GM19468 (cell line): Measurements from ENCODE around the gene TICRR.
"Not testable (repeated sequence)": the region's sequence is repeated elsewhere in the genome, so short reads cannot be mapped to it uniquely, and the experiment has no call there.

Experiments
- ATAC-seq: cut with Tn5 transposase; IDR thresholded peaks from one replicate; pipeline ENCODE4 v1.9.1; 2021; ENCODE audit warnings: mild to moderate bottlenecking, moderate library complexity, moderate number of reproducible peaks; ENCODE audit not compliant: unreplicated experiment; ENCODE audit errors: extremely low read depth

TICRR gene

DNA sequence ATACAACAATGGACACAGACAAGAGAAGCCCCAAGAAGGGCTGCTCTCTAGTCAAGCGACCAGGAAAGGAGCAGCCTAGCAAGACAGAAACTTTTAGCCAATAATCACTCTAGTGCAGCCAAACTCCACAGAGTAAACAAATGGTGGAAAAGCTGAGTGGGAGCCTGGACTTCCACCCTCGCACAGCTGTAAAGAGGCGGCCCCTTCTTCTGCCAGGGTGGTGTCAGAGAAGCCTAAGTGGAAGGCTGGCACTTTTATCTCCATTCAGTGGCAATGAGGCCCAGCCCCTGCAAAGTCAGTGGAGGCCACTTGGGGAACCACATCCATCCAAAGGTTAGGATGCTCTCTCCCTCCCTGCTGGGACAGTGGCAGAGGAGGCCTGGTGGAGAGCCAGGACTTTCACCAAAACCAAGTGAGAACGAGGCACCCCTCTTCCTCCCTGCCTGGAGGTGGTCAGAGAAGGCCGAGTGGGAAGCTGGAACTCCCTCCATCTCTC lies 15.5 kb upstream of the TICRR start:
- no peak for ATAC-seq

DNA sequence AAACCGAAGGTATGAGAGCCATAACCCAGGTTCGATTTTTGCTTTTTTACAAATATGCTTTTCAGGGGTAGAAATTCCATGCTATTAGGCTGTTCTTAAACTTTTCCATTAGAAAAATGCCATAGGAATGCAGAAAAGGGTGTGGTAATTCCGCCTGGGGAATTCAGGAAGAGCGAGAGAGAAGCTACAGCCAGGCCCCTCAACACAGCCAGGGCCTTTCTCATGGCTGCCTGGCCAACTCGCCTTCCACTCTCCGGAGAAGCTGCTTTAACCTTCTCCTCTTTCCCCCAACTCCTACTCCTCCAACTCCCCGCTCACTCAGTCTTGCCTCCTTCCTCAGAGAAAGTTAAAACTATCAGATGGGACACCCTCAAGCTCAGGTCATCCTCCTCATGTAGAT lies 9.1 kb upstream of the TICRR start:
- ATAC-seq: no peak

DNA sequence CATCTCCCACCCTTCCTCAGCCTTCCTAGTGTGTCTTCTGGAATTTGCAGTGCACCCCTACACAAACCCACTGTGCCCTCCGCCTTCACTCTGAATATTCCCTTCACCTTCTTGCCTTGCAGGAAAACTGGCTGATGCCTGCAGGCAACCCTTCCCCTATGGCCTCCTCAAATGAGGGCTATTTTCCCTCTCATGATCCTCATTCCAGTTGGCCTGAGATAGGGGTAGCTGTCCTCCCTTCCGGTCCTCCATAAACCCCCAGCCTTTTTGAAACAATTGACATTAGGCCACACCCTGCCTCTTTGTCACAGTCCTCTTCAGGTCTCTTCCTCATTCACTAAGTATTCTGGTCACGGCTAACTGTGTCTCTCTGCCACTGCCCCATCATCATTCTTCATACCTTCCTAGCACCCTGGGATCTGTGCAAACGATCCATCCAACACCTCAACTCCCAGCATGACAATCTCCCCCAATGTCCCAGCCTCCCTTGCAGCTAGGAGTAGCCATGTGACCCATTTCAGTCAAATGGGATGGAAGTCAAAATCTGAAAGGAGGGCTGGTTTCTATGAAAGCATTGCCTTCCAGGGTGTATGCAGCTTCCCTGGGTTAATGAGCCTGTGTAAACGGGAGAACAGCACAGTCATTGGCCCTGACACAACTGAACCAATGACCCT lies 8.5 kb upstream of the TICRR start:
- ATAC-seq: no peak

DNA sequence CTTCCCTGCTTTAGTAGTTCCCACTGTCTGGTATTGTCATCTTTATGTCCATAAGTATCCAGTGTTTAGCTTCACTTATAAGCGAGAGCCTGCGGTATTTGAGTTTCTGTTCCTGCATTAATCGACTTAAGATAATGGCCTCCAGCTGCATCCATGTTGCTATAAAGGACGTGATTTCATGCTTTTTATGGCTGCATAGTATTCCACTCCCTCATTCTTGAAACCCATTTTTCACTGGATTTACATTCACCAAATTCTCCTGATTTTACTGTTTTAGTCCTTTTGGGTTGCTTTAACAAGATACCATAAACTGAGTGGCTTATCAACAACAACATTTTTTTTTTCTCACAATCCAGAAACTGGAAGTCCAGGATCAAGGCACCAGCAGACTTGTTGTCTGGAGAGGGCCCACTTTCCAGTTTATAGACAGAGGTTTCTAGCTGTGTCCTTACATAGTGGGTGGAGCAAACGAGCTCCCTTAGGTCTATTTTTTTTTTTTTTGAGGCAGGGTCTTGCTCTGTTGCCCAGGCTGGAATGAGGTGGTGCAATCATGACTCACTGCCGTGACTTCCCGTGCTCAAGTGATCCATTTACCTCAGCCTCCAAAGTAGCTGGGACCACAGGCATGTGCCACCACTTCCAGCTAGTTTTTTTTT lies 6.1 kb upstream of the TICRR start:
- no peak for ATAC-seq

DNA sequence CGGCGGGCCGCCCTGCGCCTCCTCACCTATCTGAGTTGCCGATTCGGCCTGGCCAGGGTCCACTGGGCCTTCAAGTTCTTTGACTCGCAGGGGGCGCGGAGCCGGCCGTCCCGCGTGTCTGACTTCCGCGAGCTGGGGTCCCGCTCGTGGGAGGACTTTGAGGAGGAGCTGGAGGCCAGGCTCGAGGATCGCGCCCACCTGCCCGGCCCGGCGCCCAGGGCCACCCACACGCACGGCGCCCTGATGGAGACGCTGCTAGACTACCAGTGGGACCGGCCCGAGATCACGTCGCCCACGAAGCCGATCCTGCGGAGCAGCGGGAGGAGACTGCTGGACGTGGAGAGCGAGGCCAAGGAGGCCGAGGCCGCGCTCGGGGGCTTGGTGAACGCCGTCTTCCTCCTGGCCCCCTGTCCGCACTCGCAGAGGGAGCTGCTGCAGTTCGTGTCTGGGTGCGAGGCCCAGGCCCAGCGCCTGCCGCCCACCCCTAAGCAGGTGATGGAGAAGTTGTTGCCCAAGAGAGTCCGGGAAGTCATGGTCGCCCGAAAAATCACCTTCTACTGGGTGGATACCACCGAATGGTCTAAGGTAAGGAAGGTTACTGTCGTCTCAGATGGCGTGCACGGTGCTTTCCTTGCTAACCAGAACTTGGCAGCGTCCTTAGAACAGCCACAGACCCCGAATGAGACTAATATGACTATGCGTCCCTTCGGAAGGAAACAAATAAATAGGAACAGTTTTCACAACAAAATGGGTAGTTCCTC lies 567 bp downstream of the TICRR start:
- no peak for ATAC-seq

DNA sequence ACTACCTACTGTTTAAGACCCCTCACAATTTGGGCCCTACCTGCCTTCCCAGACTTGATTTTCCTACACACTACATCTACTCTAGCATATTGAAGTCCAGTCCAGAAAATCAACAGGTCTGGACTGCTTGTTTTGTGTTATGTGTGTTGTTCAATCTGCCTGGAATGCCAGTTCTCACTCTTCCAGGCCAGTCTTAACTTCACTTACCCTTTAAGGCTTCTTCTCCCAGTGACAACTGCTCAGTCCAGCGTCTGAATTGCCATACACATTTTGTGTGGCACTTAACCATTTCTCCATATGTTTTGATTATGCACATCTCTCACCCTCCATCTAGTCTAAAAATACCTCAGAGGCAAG lies 1.1 kb downstream of the TICRR start:
- ATAC-seq: no peak

DNA sequence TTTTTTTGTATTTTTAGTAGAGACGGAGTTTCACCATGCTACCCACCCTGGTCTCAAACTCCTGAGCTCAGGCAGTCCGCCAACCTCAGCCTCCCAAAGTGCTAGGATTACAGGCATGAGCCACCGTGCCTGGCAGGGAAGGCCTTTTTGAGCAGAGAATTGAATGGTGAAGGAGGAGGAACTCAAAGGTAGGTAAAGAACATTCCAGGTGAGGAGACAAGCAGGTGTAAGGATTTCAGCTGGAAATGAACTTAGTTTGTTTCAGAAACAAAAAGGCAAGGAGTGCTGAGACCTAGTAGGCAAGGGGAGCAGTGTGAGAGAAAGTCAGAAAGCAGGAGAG lies 2.5 kb downstream of the TICRR start:
- no peak for ATAC-seq

DNA sequence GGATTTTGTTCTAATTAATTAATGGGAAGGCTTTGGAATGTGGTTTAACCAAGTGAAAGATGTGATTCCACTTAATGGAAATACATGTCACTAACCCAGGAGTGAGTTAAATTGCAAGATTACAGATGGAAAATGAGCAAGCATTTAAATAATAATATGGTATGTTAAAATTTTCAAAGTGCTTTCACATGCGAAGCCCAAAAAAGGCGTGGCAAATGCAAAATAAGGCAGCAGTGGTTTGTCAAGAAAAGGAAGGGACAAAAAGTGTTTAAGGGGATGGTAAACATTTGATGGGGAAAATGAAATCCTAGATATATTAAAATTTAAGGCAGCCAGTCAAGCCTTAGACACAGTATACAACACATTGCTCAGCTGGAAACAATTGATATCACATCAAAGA lies 2.9 kb downstream of the TICRR start:
- ATAC-seq: no peak

DNA sequence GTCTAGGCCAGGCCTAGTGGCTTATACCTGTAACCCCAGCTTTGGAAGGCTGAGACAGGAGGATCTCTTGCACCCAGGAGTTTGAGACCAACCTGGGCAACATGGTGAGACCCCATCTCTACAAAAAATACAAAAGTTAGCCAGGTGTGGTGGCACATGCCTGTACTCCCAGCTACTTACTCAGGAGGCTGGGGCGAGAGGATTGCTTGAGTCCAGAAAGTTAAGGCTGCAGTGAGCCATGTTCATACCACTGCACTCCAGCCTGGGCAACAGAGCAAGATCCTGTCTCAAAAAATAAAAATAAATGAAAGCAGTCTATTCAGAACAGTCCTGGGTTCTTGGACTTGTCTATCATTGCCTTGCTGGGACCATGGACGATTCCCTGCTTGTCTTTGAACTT lies 5.5 kb downstream of the TICRR start:
- not testable (repeated sequence) for ATAC-seq

DNA sequence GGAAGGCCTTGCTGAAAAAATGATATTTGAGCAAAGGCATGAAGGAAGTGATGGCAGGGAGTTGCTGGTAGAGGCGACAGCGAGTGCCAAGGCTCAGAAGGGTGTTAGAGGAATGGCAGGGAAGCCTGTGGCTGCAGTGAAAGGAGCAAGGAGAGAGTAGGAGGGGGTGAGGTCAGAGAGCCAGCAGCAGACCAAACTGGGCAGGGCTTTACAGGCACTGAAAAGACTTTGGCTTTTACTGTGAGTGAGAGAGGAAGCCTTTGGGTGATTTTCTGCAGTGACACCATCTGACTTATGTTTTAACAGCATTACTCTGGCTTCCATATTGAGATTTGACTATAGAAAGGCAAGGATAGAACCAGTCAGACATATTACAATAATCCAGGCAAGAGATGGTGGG lies 11.4 kb downstream of the TICRR start:
- ATAC-seq: no peak

DNA sequence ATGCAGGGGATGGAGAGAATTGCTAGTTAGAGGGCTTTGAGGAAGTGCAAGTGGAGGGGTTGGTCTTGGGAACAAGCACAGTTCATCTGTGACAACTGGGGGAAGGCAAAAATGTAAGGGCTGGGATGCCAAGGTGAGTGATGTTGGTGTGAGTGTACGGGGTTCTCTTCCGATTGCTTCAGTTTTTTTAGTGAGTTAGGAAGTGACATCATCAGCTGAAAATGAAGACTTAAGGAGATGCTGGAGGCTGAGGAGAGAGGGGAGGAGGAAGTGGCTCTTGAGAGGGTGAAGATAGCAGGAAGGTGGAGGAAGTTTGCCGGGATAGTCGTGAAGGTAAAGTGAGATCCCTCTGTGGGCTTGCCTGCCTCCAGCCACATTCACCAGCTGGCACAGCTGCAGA lies 12.7 kb downstream of the TICRR start:
- no peak for ATAC-seq

DNA sequence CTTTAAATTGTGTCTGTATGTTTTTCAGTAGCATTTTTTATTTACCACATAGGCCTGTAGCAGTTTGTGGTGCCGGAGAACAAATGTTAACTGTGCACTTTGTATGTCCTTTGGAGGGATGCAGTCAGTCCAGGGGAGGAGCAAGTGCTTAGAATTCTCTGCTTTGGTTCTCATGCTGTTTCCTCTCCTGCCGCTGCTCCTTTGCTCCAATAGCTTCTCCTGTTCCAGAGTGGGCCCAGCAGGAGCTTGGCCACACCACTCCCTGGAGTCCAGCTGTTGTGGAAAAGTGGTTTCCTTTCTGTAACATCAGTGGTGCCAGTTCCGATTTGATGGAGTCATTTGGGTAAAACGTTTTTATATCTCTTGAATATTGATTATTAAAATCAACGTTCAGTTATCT lies 16.6 kb downstream of the TICRR start:
- ATAC-seq: no peak

DNA sequence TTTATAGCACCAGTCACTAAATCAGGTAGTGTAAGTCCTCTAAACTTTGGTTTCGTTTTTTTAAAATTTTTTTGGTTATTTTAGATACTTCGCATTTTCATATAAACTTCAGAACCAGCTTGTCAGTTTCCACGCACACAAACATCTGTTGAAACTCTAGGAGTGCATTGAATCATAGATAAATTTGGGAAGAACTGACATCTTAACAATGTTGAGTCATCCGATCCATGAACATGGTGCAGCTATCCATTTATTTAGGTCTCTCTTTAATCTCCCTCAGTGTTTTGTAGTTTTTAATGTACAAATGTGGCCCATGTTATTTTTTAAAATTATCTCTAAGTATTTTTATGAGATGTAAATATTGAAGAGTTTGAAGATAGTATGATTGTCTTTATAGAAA lies 17.7 kb downstream of the TICRR start:
- ATAC-seq: no peak

DNA sequence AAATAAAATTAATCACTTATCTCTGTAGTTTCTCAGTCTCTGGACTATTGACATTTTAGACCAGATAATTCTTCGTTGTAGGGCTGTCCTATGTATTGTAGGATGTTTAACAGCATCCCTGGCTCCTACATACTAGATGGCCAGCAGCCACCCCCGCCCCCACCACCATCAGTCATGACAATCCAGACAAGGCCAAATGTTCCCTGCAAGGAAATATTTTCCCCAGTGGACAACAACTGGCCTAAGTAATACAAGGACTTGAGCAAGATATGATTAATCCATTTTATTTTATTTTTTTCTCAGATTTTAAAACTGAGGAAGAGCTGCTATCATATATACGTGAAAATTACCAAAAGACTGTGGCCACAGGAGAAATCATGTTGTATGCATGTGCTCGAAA lies 23.8 kb downstream of the TICRR start:
- no peak for ATAC-seq

DNA sequence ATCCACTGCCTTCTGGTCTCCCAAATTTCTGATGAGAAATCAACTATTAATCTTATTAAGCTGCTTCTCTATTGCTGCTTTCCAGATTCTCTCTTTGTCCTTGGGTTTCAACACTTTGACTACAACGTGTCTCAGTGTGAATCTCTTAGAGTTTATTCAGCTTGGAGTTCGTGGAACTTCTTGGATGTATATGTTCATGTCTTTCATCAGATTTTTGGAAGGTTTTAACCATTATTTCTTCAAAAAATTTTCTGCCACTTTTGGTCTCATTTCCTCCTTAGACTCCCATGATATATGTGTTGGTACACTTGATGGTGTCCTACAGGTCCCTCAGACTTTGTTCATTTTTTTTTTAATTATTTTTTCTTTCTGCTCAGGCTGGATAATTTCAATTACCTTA lies 36.0 kb downstream of the TICRR start:
- ATAC-seq: no peak

DNA sequence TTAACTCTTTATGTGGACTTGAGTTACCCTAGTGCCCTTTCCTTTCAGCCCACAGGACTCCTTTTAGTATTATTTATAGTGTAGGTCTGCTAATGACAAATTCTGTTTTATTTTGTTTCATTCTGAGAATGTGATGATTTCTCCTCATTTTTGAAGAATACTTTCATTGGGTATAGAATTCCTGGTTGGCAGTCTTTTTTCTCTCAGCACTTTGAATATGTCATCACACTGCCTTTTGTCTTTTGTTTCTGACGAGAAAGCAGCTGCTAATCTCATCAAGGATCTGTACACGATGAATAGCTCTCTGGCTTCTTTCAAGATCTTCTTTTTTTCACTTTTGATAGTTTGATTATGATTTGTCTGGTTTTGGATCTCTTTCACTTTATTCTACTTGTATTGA lies 37.8 kb downstream of the TICRR start:
- ATAC-seq: no peak

DNA sequence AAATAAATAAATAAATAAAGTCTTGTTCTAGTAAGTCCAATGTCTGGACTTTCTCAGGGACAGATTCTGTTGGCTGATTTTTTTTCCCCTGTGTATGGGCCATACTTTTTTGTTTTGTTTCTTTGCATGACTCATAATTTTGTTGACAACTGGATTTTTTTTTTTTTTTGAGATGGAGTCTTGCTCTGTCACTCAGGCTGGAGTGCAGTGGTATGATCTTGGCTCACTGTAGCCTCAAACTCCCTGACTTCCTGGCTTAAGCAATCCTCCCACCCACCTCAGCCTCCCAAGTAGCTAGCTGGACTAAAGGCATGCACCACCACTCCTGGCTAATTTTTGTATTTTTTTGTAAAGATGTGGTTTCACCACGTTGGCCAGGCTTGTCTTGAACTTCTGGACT lies 38.9 kb downstream of the TICRR start:
- ATAC-seq: no peak

DNA sequence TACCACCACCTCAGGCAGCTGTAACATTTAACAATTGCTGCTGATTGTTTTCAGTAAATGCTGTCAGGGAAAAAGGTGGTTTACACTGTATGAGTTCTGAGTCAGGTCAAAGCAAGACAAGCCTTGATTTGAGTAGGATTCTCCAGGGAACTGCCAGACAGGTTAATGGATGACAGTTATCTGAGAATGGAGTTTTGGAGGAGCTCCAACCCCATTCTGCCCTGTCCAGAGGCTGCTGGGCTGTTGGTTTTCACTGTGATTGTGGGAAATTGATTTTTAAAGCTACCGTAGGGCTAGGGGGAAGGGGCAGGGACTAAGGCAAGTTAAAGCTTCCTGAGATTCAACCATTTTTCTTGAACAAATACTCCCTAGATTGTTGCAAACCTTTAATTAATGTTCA lies 39.9 kb downstream of the TICRR start:
- no peak for ATAC-seq

DNA sequence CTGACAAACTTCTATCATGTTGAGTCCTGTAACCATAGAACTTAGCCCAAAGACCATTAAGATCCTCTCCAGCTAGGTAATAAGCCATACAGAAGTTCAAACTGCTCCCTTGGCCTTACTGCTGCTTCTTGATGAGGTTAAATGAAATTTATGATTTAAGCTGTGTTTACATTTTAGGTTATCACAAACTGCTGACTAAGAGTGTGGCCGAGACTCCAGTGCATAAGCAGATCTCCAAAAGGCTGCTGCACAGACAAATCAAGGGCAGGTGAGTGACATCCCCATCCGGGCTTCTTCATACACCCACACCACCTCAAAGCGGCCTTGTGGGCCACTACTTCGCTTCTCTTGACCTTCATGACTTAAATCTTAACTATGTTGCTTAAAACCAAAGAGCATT lies 41.0 kb downstream of the TICRR start:
- no peak for ATAC-seq

DNA sequence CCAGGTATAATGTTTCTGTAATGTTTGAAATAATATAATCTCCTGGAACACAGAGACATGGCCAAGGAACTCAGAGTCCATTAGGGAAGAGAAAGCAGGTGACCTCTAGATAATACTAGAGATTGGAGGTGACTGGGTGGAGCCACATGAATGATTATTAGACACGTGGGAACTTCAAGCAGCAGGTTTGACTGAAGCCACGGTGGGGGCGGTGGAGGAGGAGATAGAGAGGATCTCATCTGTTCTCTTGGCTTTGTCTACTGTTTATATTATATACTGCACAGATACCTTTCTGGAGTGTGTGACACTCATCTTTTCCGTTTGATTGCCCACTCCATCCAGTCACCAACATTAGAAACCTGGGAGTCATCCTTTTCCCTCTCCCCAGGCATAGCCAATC lies 46.3 kb downstream of the TICRR start:
- no peak for ATAC-seq

DNA sequence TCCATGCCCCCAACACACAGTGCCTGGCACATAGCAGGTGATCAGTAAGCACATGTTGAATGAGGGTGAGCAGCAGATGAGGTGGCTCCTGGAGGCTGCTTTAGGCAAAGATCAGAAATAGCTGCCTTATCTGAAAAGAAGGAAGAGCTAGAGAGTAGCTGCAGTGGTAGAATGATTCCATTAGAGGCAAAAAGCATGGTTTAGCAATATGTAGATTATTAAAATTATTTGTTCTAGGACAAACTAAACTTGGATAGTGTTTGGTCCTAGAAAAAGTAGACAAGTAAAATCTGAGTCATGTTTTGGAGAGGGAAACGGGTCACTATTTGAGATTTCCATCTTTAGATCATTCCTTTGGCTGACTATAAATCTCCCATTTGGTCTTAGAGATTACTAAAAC lies 47.9 kb downstream of the TICRR start:
- no peak for ATAC-seq

DNA sequence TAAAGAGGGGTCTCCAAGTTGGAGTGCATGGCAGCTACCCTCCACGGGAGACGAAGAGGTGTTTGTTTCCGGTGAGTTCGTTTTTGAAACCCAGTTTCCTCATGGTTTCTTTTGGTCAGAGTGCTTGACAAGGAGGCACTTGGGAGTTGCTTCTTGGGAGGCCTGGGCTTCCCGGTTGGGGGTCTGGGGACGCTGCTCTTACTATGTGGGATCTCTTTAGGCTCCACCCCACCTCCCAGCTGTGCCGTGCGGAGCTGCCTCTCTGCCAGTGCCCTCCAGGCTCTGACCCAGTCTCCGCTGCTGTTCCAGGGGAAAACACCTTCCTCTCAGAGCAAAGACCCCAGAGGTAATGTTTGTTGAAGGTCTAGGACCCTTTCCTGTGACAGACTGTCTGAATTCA lies 50.4 kb downstream of the TICRR start:
- ATAC-seq: no peak
